ENCODE measurements around the gene NHERF1. TPM values are rescaled to one million over a fixed set of nuclear protein-coding genes. Genes with fewer than 3 reads are reported as not detected.

Gene NHERF1
- total and polyA plus RNA-seq, 2 of the 13 experiments (the other 11 are each of a cell fraction or from before 2014, with no cell fraction given): 169 to 269 TPM

DNA sequence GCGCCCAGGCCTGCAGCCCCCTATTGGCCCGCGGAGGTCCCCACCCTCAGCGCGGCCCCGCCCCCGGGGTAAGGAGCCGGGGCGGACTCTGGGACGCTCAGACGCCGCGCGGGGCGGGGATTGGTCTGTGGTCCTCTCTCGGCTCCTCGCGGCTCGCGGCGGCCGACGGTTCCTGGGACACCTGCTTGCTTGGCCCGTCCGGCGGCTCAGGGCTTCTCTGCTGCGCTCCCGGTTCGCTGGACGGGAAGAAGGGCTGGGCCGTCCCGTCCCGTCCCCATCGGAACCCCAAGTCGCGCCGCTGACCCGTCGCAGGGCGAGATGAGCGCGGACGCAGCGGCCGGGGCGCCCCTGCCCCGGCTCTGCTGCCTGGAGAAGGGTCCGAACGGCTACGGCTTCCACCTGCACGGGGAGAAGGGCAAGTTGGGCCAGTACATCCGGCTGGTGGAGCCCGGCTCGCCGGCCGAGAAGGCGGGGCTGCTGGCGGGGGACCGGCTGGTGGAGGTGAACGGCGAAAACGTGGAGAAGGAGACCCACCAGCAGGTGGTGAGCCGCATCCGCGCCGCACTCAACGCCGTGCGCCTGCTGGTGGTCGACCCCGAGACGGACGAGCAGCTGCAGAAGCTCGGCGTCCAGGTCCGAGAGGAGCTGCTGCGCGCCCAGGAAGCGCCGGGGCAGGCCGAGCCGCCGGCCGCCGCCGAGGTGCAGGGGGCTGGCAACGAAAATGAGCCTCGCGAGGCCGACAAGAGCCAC is at the start of gene NHERF1 (continued):
- TF ChIP-seq MXI1 (IDR thresholded peaks at IDR 0.05; ENCODE audit: borderline replicate concordance, low read depth, low read length) (peak; percentile 91; the same call in 2 of the 3 replicates), ZNF205 (CRISPR knock-in tag; IDR thresholded peaks at IDR 0.05) (peak; percentile 87), PHF20 (CRISPR knock-in tag; IDR thresholded peaks at IDR 0.05) (peak; percentile 43; the same call in 1 of the 2 replicates), ZNF605 (CRISPR knock-in tag; IDR thresholded peaks at IDR 0.05) (peak; percentile 94), HINFP (CRISPR knock-in tag; IDR thresholded peaks at IDR 0.05; ENCODE audit: low read depth) (peak; percentile 65; the same call in 1 of the 2 replicates), ZFP90 (CRISPR knock-in tag; IDR thresholded peaks at IDR 0.05; ENCODE audit: borderline replicate concordance) (peak; percentile 94; the same call in 1 of the 2 replicates), MIER3 (CRISPR knock-in tag; IDR thresholded peaks at IDR 0.05; ENCODE audit: borderline replicate concordance) (0 out of 2 replicates have a peak, but pooled peaks have one; percentile 31), NCOA2 (CRISPR knock-in tag; IDR thresholded peaks at IDR 0.05) (no peak), THAP7 (CRISPR knock-in tag; IDR thresholded peaks at IDR 0.05) (peak; percentile 44; the same call in 1 of the 2 replicates), ZNF572 (CRISPR knock-in tag; IDR thresholded peaks at IDR 0.05) (0 out of 2 replicates have a peak, but pooled peaks have one; percentile 13), ZFP36L1 (CRISPR knock-in tag; IDR thresholded peaks at IDR 0.05) (0 out of 2 replicates have a peak, but pooled peaks have one; percentile 45), FOXM1 (CRISPR knock-in tag; IDR thresholded peaks at IDR 0.05) (0 out of 2 replicates have a peak, but pooled peaks have one; percentile 72), ARID4A (CRISPR knock-in tag; IDR thresholded peaks at IDR 0.05; ENCODE audit: borderline replicate concordance) (peak; percentile 95), KLF11 (CRISPR knock-in tag; IDR thresholded peaks at IDR 0.05) (peak; percentile 90), SETDB1 (CRISPR knock-in tag; IDR thresholded peaks at IDR 0.05; ENCODE audit: borderline replicate concordance) (no peak), ZSCAN12 (CRISPR knock-in tag; IDR thresholded peaks at IDR 0.05) (peak; percentile 82; the same call in 1 of the 2 replicates)
- TF ChIP-seq, protein P1, sequence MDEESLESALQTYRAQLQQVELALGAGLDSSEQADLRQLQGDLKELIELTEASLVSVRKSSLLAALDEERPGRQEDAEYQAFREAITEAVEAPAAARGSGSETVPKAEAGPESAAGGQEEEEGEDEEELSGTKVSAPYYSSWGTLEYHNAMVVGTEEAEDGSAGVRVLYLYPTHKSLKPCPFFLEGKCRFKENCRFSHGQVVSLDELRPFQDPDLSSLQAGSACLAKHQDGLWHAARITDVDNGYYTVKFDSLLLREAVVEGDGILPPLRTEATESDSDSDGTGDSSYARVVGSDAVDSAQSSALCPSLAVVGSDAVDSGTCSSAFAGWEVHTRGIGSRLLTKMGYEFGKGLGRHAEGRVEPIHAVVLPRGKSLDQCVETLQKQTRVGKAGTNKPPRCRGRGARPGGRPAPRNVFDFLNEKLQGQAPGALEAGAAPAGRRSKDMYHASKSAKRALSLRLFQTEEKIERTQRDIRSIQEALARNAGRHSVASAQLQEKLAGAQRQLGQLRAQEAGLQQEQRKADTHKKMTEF (CRISPR knock-in tag; IDR thresholded peaks at IDR 0.05): peak; percentile 93
